ENCODE results near the gene C6orf89.

DNA sequence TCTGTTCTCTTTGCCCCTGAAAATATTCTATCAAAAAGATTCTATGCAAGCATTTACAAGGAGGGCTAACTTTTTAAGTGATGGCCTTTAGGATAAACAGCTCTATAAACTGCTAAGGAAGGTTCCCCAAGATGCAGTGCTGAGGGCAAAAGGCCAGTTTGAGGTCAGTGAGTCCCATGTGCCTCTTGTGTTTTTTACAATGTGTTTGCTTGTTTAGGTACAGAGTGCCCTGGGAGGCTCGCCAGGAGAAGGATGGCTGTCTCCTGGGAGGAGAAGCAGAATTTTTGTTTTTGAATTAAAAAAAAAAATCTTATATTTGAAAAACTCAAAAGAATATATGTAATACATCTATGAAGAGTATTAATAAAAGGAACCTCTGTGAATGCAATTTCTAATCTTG lies 87.4 kb downstream of the C6orf89 start:
- TF ChIP-seq GATA2 (IDR thresholded peaks at IDR 0.05; ENCODE audit: low read depth, low read length) (no peak), GATA3 (IDR thresholded peaks at IDR 0.05; ENCODE audit: low read depth, low read length) (no peak)
